ENCODE measurements around the gene ZSWIM5.

DNA sequence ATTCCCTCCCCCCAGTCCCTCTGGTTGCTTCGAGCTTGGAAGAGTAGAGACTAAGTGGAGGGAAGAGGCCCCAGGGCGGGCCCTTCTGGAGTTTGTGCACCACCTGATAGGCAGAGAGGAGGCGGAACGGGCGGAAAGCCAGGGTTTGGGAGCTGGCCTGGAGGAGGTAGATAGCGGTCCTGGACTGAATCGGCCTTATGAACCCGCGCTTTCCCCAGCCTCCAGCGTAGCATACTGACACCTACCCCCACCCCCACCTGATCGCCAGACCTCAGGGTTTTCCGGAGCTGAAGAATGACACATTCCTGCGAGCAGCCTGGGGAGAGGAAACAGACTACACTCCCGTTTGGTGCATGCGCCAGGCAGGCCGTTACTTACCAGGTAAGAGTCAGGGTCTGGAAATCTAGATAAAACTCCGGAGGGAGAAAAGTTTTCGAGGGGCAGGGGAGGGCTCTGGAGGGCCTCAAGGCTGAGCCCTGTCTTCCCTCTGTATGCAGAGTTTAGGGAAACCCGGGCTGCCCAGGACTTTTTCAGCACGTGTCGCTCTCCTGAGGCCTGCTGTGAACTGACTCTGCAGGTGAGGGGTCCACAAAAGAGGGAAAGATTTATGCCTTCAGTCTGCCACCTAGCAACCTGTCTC is 193.6 kb downstream of the ZSWIM5 start:
- TF ChIP-seq, protein P1, sequence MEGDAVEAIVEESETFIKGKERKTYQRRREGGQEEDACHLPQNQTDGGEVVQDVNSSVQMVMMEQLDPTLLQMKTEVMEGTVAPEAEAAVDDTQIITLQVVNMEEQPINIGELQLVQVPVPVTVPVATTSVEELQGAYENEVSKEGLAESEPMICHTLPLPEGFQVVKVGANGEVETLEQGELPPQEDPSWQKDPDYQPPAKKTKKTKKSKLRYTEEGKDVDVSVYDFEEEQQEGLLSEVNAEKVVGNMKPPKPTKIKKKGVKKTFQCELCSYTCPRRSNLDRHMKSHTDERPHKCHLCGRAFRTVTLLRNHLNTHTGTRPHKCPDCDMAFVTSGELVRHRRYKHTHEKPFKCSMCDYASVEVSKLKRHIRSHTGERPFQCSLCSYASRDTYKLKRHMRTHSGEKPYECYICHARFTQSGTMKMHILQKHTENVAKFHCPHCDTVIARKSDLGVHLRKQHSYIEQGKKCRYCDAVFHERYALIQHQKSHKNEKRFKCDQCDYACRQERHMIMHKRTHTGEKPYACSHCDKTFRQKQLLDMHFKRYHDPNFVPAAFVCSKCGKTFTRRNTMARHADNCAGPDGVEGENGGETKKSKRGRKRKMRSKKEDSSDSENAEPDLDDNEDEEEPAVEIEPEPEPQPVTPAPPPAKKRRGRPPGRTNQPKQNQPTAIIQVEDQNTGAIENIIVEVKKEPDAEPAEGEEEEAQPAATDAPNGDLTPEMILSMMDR (IDR thresholded peaks at IDR 0.05), result no peak
- TF ChIP-seq POLR2A (IDR thresholded peaks at IDR 0.05) (no peak), EP300 (IDR thresholded peaks at IDR 0.05) (no peak)

Data from tibial nerve (tissue), 4 donors.